Measurements from ENCODE around the gene HSD17B2.

HSD17B2 gene

GRCh38 chr16:82146556-82146955, 111.5 kb downstream of the HSD17B2 start:
- no peak for TF ChIP-seq CTCF (IDR thresholded peaks at IDR 0.05)
- H3K9me3 ChIP-seq: no peaks in the 10 kb centered on the region

GRCh38 chr16:82146957-82147356, 111.9 kb downstream of the HSD17B2 start:
- Histone ChIP-seq H3K36me3 (peaks cover 16 to 27% (median 17%) of the 10 kb centered on the region in 3 donors), H3K27ac (no peak overlapping the region), H3K4me1 (no peaks in the 10 kb centered on the region), H3K4me3 (no peak overlapping the region), H3K9me3 (no peaks in the 10 kb centered on the region), H3K27me3 (no peaks in the 10 kb centered on the region)
- DNase-seq: no peak
- intact Hi-C loops (cut with DNase I; ENCODE audit: low total_unique reads): no loop called here
- no peak for TF ChIP-seq CTCF (IDR thresholded peaks at IDR 0.05)

More at GRCh38 chr16:82146556-82146955, 111.5 kb downstream of the HSD17B2 start:
- Histone ChIP-seq H3K27ac (no peak overlapping the region), H3K4me3 (no peak overlapping the region), H3K36me3 (peaks cover 16 to 27% (median 17%) of the 10 kb centered on the region in 3 donors), H3K27me3 (no peaks in the 10 kb centered on the region), H3K4me1 (no peaks in the 10 kb centered on the region)
- intact Hi-C loops (cut with DNase I; ENCODE audit: low total_unique reads): no loop called here
- no peak for DNase-seq

- Histone ChIP-seq H3K9me3 (no peaks in the 10 kb centered on the region), H3K36me3 (peaks cover 16 to 27% (median 17%) of the 10 kb centered on the region in 3 donors), H3K4me3 (no peak overlapping the region), H3K4me1 (no peaks in the 10 kb centered on the region), H3K27ac (no peak overlapping the region), H3K27me3 (no peaks in the 10 kb centered on the region)
- DNase-seq: no peak
- TF ChIP-seq CTCF (IDR thresholded peaks at IDR 0.05): no peak
- intact Hi-C loops (cut with DNase I; ENCODE audit: low total_unique reads): no loop called here
These were observed 112.5 kb downstream of the HSD17B2 start for GRCh38 chr16:82147546-82147945.

Measured in tibial artery (tissue), 4 donors.